NCI-H1105 (cell line): ENCODE data around the gene MTA3.
"Not testable (repeated sequence)": the region's sequence is repeated elsewhere in the genome, so short reads cannot be mapped to it uniquely, and the experiment has no call there.

Source experiments
- DNase-seq: peaks from one replicate; lab custom pipeline; 2025; lab: John Stamatoyannopoulos, UW

MTA3 gene

DNA sequence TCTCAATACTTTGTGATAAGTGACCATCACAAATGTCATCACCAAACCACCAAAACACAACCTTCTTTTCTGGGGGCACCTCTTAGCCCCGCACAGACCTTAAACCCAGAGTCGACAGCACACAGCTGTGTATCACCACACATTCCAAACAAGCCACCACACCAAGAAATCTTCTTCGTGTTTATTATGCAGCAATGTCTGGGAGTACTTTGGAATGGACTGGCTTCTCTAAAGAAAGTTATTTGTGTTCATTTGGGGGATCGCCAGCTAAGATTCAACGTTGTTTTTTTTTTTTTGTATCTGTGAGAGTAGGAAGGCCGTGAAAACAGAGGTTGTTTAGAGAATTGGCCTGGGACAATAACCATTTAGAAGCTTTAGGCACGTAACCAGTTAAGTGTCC, 1.1 kb upstream of the MTA3 start:
- DNase-seq = no peak

DNA sequence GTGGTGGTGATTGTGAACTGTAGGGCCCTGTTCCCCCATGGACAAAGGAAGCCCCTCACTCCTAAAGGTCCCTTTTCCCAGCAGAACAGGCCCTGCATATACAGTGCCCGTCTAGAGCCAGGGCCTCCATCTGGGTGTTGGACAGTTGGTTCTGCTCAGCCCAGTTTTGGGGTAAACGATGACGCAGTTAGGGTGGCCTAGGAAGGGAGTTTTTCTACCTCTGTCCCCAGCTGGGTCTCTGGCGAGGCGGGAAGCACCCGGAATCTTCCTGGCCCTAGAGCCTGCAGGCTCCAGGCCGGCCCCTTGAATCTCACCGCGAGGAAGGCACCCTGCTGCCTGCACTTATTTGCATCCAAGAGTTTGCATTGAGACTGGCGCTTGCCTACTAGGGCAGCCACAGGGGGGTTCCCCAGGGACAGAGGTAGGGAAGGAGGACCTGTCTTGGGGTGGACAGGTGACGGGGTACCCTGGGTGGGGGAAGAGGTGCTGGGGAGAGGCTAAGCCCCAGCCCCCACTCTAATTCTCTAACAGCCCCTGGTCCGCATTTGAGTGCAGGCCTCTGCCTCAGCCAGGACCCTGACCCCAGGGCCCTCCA, 529 bp upstream of the MTA3 start:
- DNase-seq = peak; percentile 1

DNA sequence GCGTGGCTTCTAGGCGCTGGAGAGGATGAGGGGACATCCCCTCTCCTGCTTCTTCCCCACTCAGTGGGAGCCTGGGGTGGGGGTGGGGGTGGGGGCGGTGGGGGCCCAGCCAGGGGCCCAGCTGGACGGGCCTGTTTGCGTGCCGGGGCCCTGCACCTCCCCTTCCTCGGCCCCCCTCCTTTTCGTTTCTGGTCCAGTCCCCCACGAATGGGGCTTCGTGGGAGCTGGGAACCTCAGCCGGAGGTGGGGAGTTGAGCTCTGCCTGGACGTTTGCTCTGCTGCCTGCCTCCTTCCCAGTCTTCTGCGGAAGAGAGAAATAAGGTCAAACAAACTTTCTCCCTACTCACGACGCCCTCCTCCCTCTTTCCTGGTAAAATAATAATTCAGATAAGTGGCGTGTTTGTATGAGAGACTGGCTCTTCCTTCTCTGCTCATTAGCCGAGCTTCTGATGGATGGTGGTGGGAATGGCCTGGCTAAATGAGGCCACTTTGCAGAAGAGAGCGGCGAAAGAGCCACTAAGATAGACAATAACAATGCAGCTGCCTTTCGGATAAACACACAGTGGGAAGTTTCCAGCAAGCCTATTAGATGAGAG, 782 bp downstream of the MTA3 start:
- peak; percentile 18 for DNase-seq

DNA sequence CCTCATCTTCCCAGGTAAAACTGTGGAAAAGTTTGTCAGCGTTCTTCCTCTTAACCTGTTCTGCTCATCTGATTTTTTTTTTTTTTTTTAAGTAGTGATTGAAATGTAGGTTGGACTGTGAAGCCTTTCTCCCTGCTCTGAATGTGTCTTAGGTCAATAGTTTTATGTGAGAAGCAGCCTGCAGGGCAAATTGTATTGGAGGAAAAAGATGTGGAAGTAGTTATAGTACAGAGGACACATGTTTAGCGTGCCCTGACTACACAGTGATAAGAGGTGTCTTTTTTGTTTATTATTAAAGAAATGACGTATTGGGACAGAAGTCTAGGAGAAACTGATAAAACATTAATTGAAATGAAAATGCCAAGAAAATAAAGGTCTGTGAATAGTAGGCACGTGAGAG, 1.5 kb downstream of the MTA3 start:
- no peak for DNase-seq

DNA sequence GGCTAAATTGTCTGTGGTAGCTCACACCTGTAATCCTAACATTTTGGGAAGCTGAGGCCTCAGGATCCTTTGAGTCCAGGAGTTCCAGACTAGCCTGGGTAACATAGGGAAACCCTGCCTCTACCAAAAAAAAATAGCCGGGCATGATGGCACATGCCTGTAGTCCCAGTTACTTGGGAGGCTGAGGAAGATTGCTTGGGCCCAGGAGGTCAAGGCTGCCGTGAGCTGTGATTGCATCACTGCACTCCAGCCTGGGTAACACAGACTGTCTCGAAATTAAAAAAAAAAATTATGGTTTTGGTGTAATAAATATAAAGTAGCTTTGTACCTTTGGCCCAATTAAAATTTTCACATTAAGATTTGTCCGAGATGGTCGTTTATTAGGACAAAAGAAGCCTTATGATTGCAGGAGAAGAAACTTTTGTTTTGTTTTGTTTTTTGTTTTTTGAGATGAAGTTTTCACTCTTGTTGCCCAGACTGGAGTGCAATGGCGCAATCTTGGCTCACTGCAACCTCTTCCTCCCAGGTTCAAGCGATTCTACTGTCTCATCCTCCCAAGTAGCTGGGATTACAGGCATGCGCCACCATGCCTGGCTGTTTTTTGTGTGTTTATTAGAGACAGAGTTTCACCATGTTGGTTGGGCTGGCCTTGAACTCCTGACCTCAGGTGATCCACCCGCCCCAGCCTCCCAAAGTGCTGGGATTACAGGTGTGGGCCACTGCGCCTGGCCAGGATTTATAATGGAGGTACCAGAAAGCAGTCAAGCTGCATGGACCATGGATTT, 4.1 kb downstream of the MTA3 start:
- DNase-seq = no peak

DNA sequence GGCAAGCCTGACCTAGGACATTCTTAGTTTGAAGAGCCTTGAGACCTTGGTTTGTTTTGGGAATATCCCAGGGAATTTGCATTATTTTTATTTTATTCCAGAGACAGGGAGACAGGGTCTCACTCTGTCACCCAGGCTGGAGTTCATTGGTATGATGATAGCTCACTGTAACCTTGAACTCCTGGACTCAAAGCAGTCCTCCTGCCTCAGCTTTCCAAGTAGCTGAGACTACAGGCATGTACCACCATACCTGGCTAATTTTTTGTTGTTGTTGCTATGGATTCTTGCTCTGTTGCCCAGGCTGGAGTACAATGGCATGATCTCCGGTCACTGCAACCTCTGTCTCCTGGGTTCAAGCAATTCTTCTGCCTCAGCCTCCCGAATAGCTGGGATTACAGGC, 4.8 kb downstream of the MTA3 start:
- DNase-seq = no peak

DNA sequence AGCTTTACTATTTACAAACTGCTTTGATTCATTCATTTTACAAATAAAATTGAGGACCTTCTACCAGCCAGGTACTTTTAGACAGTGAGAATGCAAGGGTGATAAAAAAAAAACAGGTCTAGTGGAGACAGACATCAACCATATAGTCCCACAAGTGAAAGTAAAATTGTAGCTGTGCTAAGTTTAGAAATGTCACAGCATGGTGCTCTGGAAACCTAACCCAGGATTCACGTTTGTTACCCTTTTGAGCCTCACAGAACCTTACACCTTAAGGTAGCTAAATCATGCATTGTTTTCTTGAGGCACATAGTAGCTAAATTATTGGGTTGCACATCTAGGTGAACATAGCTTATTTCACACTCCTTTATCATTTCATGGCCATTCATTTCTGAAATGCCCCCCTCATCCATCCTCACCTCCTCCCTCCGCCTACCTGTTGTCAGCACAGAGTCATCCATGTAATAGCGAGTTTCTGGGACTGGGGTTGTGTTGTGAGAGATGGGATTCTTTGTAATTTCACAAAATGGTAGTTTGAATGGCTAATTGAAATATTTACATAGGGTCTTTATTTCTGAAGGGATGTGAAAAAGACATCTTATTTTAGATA, 7.1 kb downstream of the MTA3 start:
- DNase-seq = no peak

DNA sequence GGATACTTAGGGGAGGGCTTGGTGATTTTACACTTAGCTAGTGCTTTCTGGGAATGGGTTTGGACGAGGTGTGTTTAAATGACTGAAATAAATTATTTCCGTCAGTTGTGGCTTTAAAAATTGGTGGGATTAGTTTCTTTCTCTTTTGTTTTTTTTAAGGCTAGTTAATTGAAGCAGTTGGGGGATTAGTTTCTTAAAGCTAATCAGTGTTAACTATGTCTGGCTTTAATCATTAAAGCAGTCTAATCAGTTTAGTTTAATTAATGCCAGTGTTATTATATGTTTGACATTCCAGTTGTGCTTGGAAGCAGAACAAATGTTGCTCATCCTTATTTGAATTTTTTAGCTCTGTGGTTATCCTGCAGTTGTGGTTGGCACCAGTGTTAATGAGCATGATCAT, 10.2 kb downstream of the MTA3 start:
- no peak for DNase-seq

DNA sequence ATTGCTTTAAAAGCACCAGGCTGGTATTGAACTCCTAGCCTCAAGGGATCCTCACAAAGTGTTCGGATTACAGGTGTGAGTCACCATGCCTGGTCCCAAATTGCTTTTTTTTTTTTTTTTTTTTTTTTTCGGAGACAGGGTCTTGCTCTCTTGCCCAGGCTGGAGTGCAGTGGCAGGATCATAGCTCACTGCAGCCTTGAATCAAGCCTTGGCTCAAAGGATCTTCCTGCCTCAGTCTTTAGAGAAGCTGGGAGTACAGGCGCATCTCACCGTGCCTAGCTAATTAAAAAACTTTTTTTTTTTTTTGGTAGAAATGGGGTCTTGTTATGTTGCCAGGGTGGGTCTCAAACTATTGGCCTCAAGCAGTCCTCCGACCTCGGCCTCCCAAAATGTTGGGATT, 12.8 kb downstream of the MTA3 start:
- no peak for DNase-seq

DNA sequence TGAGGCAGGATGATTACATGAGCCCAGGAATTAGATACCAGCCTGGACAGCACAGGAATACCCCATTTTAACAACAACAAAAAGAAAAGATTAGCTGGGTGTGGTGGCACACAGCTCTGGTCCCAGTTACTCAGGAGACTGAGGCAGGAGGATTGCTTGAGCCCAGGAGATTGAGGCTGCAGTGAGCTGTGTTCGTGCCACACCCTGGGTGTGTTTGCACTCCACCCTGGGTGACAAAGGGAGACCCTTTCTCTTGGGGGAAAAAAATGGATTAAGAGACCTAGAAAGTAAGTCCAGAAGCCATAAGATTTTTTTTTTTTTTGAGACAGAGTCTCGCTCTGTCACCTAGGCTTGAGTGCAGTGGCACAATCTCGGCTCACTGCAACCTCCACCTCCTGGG, 16.2 kb downstream of the MTA3 start:
- not testable (repeated sequence) for DNase-seq

DNA sequence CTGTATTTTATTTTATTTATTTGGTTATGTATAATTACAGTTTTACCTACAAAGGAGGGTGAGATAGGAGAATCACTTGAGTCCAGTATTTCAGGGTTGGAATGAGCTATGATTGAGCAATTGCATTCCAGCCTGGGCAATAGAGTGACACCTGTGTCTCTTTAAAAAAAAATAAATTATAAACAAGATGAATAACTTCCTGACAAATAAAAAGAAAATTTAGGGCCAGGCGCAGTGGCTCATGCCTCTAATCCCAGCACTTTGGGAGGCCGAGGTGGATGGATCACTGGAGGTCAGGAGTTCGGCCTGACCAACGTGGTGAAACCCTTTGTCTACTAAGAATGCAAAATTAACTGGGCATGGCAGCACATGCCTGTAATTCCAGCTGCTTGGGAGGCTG, 17.3 kb downstream of the MTA3 start:
- no peak for DNase-seq

DNA sequence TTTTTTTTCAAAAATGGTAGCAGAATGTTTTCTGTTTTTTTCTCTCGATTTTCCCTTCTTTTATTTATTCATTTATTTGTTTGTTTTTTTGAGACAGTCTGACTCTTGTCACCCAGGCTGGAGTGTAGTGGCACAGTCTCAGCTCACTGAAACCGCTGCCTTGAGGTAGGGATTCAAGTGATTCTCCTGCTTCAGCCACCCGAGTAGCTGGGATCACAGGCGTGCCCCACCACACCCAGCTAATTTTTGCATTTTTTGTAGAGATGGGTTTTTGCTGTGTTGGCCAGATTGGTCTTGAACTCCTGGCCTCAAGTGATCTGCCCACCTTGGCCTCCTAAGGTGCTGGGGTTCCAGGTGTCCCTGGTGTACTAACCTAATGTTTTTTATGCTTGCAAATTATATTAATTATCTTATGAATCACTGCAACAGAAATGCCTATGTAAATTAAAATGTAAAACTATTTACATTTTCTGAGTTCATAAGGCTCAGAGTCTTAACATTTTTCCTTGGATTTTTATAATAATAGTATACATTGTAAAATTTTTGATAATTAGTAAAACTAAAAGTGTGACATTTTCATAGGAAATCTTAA, 19.2 kb downstream of the MTA3 start:
- no peak for DNase-seq

DNA sequence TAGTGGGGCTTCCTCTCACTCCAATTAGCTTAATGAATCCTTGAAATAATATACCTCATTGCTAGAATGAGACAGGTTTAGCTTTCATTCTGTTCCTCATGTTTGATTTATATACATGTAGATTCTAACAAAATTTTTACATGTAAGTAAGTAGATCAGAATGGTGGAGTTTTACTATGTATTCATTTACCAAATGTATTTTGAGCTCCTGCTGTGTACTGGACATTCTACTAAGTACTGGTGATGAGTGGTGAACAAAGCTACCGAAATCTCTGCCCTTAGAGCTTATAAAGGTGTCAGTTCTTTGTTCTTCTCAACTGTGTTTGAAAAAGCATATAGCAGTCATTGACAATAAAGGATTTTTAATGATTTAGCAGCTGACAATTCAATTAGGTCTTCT, 19.7 kb downstream of the MTA3 start:
- DNase-seq = no peak

DNA sequence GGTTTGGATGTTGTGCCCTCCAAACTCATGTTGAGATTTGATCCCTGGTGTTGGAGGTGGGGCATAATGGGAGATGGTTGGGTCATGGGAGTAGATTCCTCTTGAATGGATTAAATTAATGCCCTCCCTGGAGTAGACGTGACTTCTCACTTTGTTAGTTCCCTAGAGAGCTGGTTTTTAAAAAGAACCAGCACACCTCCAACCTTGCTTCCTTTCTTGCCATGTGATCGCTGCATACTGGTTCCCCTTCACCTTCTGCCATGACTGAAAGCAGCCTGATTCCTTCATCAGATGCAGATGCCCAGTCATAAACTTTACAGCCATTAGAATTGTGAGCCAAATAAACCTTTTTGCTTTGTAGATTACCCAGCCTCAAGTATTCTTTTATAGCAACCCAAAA, 21.7 kb downstream of the MTA3 start:
- no peak for DNase-seq

DNA sequence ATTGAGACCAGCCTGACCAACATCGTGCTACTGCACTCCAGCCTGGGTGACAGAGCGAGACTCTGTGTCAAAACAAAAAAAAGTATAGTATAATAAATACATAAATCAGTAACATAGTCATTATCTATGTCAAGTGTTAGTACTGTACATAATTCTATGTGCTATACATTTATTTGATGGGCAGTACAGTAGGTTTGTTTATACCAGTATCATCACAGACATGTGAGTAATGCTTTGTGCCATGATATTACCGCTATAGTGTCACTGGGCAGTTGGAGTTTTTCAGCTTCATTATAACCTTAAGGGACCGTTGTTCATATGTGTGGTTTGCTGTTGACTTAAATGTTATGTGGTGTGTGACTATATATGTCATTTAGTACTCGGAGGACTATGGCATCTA, 24.9 kb downstream of the MTA3 start:
- no peak for DNase-seq

DNA sequence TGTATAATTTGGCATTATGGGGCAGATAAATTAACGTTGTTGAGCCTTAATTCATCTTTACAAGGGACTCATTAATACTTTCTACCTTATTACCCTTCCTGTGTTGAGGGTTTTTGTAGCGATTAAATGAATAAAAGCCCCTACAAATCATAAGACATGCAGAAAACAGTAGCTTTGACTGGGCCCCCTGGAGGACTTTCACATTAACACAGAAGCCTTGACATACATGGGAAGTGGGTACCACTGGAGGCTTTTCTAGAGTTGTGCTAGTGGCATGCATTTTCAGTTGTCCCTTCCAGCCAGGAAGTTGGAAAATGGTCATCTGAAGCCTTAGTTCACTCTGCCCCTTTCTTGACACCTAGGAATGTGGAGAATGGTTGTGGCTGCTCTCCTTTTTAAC, 30.2 kb downstream of the MTA3 start:
- DNase-seq = no peak

DNA sequence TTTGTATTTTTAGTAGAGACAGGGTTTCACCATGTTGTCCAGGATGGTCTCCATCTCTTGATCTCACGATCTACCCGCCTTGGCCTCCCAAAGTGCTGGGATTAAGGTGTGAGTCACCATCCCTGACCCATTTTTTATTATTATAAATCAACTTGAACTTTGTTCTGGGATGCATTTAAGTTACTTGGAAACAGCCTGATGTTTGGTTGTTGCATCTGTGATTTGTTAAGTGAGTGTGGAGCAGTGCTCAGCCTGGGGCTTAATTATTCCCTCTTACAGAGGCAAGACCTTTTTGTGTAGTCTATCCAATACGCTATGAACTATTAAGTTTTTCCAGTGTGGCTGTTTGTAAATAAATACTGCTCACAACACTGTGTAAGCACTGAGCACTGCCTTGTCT, 32.6 kb downstream of the MTA3 start:
- DNase-seq = no peak

DNA sequence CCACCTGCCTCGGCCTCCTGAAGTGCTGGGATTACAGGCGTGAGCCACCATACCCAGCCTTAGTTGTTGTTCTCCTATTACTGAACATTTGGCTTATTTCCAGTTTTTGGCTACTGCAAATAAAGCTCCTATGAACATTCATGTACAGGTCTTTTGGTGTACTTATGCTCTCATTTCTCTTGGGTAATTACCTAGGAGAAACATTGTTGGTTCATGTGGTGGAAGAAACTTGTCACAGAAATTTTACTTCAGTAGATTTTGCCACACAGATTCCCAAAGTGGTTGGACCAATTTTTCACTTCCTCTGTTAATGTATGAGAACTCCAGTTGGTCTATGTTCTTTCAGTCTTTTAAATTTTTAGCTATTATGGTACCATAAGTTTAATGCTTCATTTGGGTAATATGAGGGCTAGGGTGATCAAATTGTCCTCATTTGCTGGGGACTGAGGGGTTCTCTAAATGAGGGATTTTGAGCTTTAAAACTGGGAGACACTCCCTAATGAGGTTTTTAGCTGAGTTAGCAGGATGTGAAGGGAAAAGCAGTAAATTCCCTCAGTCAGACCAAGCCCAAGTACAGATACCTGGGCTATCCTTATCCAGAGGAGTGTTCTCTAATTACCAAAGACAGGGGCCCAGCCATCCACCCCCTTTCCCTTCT, 33.9 kb downstream of the MTA3 start:
- peak; percentile 40 for DNase-seq

DNA sequence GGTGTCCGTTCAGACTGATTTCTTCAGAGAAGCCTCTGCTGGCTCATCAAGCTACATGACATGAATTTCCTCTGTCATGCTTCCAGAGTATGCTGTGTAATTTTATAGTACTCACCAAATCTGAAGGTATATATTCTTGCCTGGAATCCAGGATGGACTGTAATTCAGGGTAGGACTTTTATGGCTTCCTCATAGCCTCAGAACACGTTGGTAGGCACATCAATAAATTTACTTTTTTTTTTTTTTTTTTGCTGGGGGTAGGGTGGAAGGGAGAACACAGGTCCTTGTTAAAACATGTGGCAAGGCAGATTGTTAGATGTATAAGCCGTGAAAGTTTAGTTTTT, 34.4 kb downstream of the MTA3 start:
- DNase-seq = no peak

DNA sequence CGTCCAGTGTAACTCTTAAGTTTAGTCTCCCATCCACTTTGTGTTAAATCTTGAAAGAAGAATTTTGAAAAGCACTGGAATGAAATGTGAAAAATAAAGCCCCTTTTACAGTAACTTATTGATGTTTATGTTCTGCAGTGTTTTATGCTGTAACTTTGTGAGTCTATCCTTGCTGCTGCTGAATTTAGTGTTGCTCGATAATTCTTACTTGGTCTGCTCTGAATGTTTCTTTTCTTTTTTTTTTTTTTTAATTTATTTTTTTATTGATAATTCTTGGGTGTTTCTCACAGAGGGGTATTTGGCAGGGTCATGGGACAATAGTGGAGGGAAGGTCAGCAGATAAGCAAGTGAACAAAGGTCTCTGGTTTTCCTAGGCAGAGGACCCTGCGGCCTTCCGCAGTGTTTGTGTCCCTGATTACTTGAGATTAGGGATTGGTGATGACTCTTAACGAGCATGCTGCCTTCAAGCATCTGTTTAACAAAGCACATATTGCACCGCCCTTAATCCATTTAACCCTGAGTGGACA, 36.0 kb downstream of the MTA3 start:
- not testable (repeated sequence) for DNase-seq

DNA sequence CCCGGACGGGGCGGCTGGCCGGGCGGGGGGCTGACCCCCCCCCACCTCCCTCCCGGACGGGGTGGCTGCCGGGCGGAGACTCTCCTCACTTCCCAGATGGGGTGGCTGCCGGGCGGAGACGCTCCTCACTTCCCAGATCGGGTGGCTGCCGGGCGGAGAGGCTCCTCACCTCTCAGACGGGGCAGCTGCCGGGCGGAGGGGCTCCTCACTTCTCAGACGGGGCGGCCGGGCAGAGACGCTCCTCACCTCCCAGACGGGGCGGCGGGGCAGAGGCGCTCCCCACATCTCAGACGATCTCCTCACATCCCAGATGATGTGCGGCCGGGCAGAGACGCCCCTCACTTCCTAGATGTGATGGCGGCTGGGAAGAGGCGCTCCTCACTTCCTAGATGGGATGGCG, 37.7 kb downstream of the MTA3 start:
- not testable (repeated sequence) for DNase-seq

DNA sequence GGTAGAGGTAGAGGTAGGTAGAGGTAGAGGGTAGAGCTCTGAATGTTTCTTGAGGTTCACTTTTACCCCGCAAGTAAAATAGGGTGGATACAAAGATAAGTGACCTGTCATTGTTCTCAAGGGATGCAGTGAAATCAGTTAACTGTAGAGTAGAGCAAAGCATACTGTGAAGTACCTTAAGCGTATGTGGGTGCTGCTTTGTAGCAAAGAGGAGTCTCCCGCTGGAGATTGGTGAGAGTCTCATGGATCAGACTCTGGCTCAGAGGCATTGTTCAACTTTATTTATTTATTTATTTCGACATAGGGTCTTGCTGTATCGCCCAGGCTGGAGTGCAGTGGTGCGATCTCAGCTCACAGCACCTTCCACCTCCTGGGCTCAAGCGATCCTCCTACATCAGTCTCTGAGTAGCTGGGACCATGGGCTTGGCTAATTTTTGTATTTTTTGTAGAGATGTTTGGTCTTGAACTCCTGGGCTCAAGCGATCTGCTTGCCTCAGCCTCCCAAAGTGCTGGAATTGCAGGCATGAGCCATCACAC, 38.7 kb downstream of the MTA3 start:
- no peak for DNase-seq
